PC-3 (cell line): ENCODE data around the gene DIP2B. TPM values are rescaled to one million over a fixed set of nuclear protein-coding genes. Genes with fewer than 3 reads are reported as not detected.

Experiments
- ATAC-seq: fragments of 200-7000 bp; cut with Tn5 transposase; 2 replicates; pipeline ENCODE4 v1.9.1; 2020; ENCODE audit warnings: mild to moderate bottlenecking, moderate library complexity
- BruUV-seq: library from RNA; stranded (reverse); fragments of 400-500 nt; replicated peaks from 2 replicates; lab custom pipeline; 2021; lab: Mats Ljungman, UMichigan
- CTCF ChIA-PET: fragments of 300-600 bp; sonication (Branson Sonifier 250); formaldehyde crosslinking; loops from one replicate; lab custom pipeline; 2022; ENCODE audit warnings: antibody characterized with exemption; lab: Charles Lee
- POLR2A ChIA-PET: fragments of 300-600 bp; sonication (Branson Sonifier 250); formaldehyde crosslinking; loops from one replicate; lab custom pipeline; 2022; ENCODE audit warnings: antibody characterized with exemption; ENCODE audit not compliant: unreplicated experiment; lab: Charles Lee
- DNase-seq: peaks from one replicate; pipeline ENCODE4 v3.0.0-alpha.2; 2015
- H2AFZ ChIP-seq: fragments of 300-600 bp; sonication (generic); 2 replicates; pipeline ENCODE4 v1.6.0; 2016; ENCODE audit warnings: antibody characterized with exemption, low read length
- H3F3A ChIP-seq: fragments of 300-600 bp; sonication (generic); one replicate; pipeline ENCODE4 v1.6.0; 2017; ENCODE audit warnings: antibody characterized with exemption, low read length, control low read depth, mild to moderate bottlenecking; ENCODE audit not compliant: unreplicated experiment
- H3K27ac ChIP-seq: fragments of 300-600 bp; sonication (generic); 2 replicates; pipeline ENCODE4 v1.5.1; 2016; ENCODE audit warnings: mild to moderate bottlenecking, low read length
- H3K27me3 ChIP-seq: fragments of 300-600 bp; sonication (generic); 2 replicates; pipeline ENCODE4 v1.6.1; 2016; ENCODE audit warnings: low read length, mixed read lengths
- H3K36me3 ChIP-seq: fragments of 300-600 bp; sonication (generic); 2 replicates; pipeline ENCODE4 v1.6.1; 2016; ENCODE audit warnings: low read depth, mixed run types, low read length, mixed read lengths
- H3K4me1 ChIP-seq: fragments of 300-600 bp; sonication (generic); 2 replicates; pipeline ENCODE4 v1.5.1; 2016; ENCODE audit warnings: low read length; ENCODE audit not compliant: insufficient read depth
- H3K4me2 ChIP-seq: fragments of 300-600 bp; sonication (generic); 2 replicates; pipeline ENCODE4 v1.6.0; 2016; ENCODE audit warnings: low read length
- H3K4me3 ChIP-seq: fragments of 300-600 bp; sonication (generic); 2 replicates; pipeline ENCODE4 v1.5.1; 2016; ENCODE audit warnings: mild to moderate bottlenecking, low read length, mixed read lengths
- H3K79me2 ChIP-seq: fragments of 300-600 bp; sonication (generic); 2 replicates; pipeline ENCODE4 v1.6.1; 2017; ENCODE audit warnings: low read length, mixed read lengths
- H3K9ac ChIP-seq: fragments of 300-600 bp; sonication (generic); 2 replicates; pipeline ENCODE4 v1.6.0; 2016; ENCODE audit warnings: mild to moderate bottlenecking, low read length
- H3K9me2 ChIP-seq: fragments of 300-600 bp; sonication (generic); replicated peaks from 2 replicates; pipeline ENCODE4 v1.6.1; 2016; ENCODE audit warnings: mixed run types, low read length, mixed read lengths
- H3K9me3 ChIP-seq: fragments of 300-600 bp; sonication (generic); 2 replicates; pipeline ENCODE4 v1.6.1; 2016; ENCODE audit warnings: low read length, mixed read lengths
- H4K20me1 ChIP-seq: fragments of 300-600 bp; sonication (generic); 2 replicates; pipeline ENCODE4 v1.6.1; 2016; ENCODE audit warnings: low read length, mixed read lengths
- CTCF ChIP-seq: fragments of 300-600 bp; sonication (generic); conservative IDR thresholded peaks from 2 replicates; pipeline ENCODE4 v1.5.1; 2017; ENCODE audit warnings: antibody characterized with exemption, low read depth, mild to moderate bottlenecking, low read length
- EZH2 ChIP-seq: fragments of 300-600 bp; sonication (generic); IDR thresholded peaks from one replicate; pipeline ENCODE4 v1.6.1; 2017; ENCODE audit warnings: antibody characterized with exemption, mild to moderate bottlenecking, low read length; ENCODE audit not compliant: unreplicated experiment
- EZH2phosphoT487 ChIP-seq: fragments of 300-600 bp; sonication (generic); IDR thresholded peaks from 2 replicates; pipeline ENCODE4 v1.6.1; 2018; ENCODE audit warnings: mild to moderate bottlenecking, antibody characterized with exemption, low read length, borderline replicate concordance
- intact Hi-C: fragments of 100-400 bp; cut with micrococcal nuclease; formaldehyde crosslinking; loops from 2 replicates; pipeline ENCODE4 v1.9.0; 2023
- total RNA-seq: library from RNA; depleted of rRNA; stranded (reverse); fragments of >200 nt; gene quantifications from 2 replicates; pipeline ENCODE4 v1.2.3, GENCODE V29; 2014

Gene DIP2B
- total RNA-seq, 1 experiment from 2014 or later: 36.3 TPM

GRCh38 chr12:50626026-50626425 is 121.2 kb downstream of the DIP2B start:
- Histone ChIP-seq H3K9me3 (no peaks in the 10 kb centered on the region), H3K4me2 (no peak overlapping the region), H3K4me1 (peaks cover 18% of the 10 kb centered on the region), H4K20me1 (no peaks in the 10 kb centered on the region), H3K27ac (no peak overlapping the region), H3K36me3 (peaks cover 17% of the 10 kb centered on the region), H3K9ac (no peak overlapping the region), H3F3A (no peaks in the 10 kb centered on the region), H3K9me2 (no peaks in the 10 kb centered on the region), H3K4me3 (no peak overlapping the region), H3K27me3 (no peaks in the 10 kb centered on the region), H2AFZ (no peak overlapping the region), H3K79me2 (peaks cover 56% of the 10 kb centered on the region)
- intact Hi-C loops: no loop called here
- ATAC-seq: no peak
- CTCF ChIA-PET: no interaction called here
- TF ChIP-seq CTCF (no peak), EZH2 (no peak), EZH2phosphoT487 (no peak)
- POLR2A ChIA-PET: no interaction called here
- no TSS peak for BruUV-seq
- no peak for DNase-seq

GRCh38 chr12:50627491-50627890 is 122.7 kb downstream of the DIP2B start:
- H3K9me3 ChIP-seq: no peaks in the 10 kb centered on the region
- H3K4me2 ChIP-seq: no peak overlapping the region
- intact Hi-C loops: no loop called here
- TF ChIP-seq EZH2phosphoT487: no peak
- TF ChIP-seq EZH2: no peak
- TF ChIP-seq CTCF: no peak
- H4K20me1 ChIP-seq: no peaks in the 10 kb centered on the region
- peaks cover 17% of the 10 kb centered on the region for H3K36me3 ChIP-seq
- no peak overlapping the region for H3K4me3 ChIP-seq
- H3F3A ChIP-seq: no peaks in the 10 kb centered on the region
- no TSS peak for BruUV-seq
- ATAC-seq: no peak; the same call in 1 of the 2 replicates
- DNase-seq: peak; percentile 25
- H2AFZ ChIP-seq: no peak overlapping the region
- H3K27me3 ChIP-seq: no peaks in the 10 kb centered on the region
- H3K4me1 ChIP-seq: peaks cover 7% of the 10 kb centered on the region; the same call in 1 of the 2 replicates
- ChIA-PET POLR2A (no interaction called here), CTCF (no interaction called here)
- H3K79me2 ChIP-seq: peaks cover 41% of the 10 kb centered on the region
- no peaks in the 10 kb centered on the region for H3K9me2 ChIP-seq
- no peak overlapping the region for H3K9ac ChIP-seq
- H3K27ac ChIP-seq: no peak overlapping the region

DNA sequence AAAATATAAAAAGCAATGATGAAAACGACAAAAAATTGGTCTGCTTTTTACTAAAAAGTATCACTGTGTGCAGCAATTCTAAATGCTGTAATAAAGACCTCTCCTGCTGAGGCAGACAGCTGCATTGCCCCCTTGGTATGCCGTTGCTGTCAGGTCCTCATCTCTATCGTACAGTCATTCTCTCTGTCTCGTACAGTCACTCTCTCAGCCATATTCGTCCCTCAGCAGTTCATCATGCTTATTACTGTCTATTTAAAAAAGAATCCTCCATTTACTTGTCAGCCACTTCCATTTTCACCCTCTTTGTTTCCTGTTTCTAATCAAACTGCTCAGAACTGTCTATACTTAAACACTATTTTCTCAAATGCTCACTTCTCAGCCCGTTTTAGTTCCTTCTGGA is 123.6 kb downstream of the DIP2B start:
- H3K4me1 ChIP-seq: peaks cover 7% of the 10 kb centered on the region; the same call in 1 of the 2 replicates
- peaks cover 32% of the 10 kb centered on the region for H3K79me2 ChIP-seq
- DNase-seq: no peak
- intact Hi-C loops: no loop called here
- no peak overlapping the region for H2AFZ ChIP-seq
- H3K4me2 ChIP-seq: no peak overlapping the region
- H3K27ac ChIP-seq: no peak overlapping the region
- ChIA-PET POLR2A (no interaction called here), CTCF (interaction anchor here (0.6 kb wide), 2 partner anchors 10 to 91 kb away, joined by 3 to 4 read pairs; no protein-coding TSS in a partner anchor)
- no peaks in the 10 kb centered on the region for H3K27me3 ChIP-seq
- no peak overlapping the region for H3K4me3 ChIP-seq
- no peaks in the 10 kb centered on the region for H3K9me2 ChIP-seq
- TF ChIP-seq CTCF: no peak
- TF ChIP-seq EZH2phosphoT487: no peak
- no peak for TF ChIP-seq EZH2
- no peaks in the 10 kb centered on the region for H3F3A ChIP-seq
- no peaks in the 10 kb centered on the region for H4K20me1 ChIP-seq
- no TSS peak for BruUV-seq
- no peak for ATAC-seq
- no peak overlapping the region for H3K9ac ChIP-seq
- H3K36me3 ChIP-seq: peaks cover 17% of the 10 kb centered on the region
- H3K9me3 ChIP-seq: no peaks in the 10 kb centered on the region
